ENCODE results near the gene BRINP1. TPM values are rescaled to one million over a fixed set of nuclear protein-coding genes. Genes with fewer than 3 reads are reported as not detected.

Gene BRINP1
- total RNA-seq, 1 donor from 2014 or later, result 14.0 TPM

DNA sequence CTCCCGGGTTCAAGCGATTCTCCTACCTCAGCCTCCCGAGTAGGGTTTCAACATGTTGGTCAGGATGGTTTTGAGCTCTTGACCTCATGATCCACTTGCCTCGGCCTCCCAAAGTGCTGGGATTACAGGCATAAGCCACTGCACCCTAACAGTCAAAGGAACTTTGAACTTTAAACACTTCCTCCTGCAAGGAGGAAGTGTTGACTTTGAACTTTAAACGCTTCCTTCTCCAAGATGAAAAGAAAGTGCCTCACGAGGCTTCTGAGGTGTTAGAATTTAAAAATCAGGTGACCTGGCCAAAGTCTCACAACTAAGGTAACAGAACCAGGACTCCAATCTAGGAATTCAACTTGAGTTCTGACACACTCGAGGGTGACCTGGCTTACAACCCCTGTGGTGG is 150.9 kb downstream of the BRINP1 start:
- TF ChIP-seq, protein P1, sequence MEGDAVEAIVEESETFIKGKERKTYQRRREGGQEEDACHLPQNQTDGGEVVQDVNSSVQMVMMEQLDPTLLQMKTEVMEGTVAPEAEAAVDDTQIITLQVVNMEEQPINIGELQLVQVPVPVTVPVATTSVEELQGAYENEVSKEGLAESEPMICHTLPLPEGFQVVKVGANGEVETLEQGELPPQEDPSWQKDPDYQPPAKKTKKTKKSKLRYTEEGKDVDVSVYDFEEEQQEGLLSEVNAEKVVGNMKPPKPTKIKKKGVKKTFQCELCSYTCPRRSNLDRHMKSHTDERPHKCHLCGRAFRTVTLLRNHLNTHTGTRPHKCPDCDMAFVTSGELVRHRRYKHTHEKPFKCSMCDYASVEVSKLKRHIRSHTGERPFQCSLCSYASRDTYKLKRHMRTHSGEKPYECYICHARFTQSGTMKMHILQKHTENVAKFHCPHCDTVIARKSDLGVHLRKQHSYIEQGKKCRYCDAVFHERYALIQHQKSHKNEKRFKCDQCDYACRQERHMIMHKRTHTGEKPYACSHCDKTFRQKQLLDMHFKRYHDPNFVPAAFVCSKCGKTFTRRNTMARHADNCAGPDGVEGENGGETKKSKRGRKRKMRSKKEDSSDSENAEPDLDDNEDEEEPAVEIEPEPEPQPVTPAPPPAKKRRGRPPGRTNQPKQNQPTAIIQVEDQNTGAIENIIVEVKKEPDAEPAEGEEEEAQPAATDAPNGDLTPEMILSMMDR (IDR thresholded peaks at IDR 0.05; ENCODE audit: partially characterized antibody, unreplicated experiment), result no peak
- H3K9me3 Mint-ChIP-seq (ENCODE audit: unreplicated experiment), result no peaks in the 10 kb centered on the region
- no peak overlapping the region for H3K27ac Mint-ChIP-seq (ENCODE audit: unreplicated experiment)
- H3K4me1 Mint-ChIP-seq (ENCODE audit: low read depth, unreplicated experiment), result peaks cover 1% of the 10 kb centered on the region
- H3K4me3 Mint-ChIP-seq (ENCODE audit: unreplicated experiment), result no peak overlapping the region
- no peak for DNase-seq
- H3K27me3 Mint-ChIP-seq (ENCODE audit: unreplicated experiment), result no peaks in the 10 kb centered on the region
- H3K36me3 Mint-ChIP-seq (ENCODE audit: unreplicated experiment), result no peaks in the 10 kb centered on the region

DNA sequence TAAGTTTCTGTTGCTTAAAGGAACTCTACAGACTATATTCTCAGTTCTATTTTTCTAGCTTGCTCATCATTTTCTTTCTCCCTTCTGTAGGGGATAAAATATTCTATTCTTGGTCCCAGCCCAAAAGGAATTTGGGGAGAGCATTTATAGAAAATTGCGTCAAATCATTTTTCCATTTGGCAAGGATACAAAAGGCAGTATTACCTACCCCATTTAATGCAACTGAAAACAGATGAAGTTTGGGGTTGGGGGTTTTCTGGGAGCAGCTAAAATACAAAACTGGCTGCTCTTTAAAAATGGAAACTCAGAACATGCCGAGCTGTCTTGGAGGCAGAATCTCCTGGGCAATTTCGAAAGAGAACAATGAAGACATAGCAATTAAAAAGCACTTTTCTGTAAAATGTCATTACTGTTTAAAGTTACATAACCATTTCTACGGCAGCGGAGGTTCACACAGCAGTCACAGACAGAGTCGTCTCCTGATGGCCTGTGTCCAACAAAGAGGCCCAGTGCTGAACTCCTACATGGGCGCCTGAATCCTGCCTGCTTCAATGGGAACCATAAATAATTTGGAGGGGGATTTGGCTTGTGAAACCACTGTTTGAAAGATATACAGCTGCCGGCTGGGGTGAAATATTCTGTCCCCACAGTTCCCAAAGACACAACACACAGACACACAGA is 152.4 kb downstream of the BRINP1 start:
- Mint-ChIP-seq H3K9me3 (ENCODE audit: unreplicated experiment) (no peaks in the 10 kb centered on the region), H3K4me3 (ENCODE audit: unreplicated experiment) (no peak overlapping the region), H3K36me3 (ENCODE audit: unreplicated experiment) (no peaks in the 10 kb centered on the region), H3K27me3 (ENCODE audit: unreplicated experiment) (no peaks in the 10 kb centered on the region), H3K27ac (ENCODE audit: unreplicated experiment) (no peak overlapping the region), H3K4me1 (ENCODE audit: low read depth, unreplicated experiment) (peaks cover 1% of the 10 kb centered on the region)
- TF ChIP-seq, protein P1 (IDR thresholded peaks at IDR 0.05; ENCODE audit: partially characterized antibody, unreplicated experiment), result no peak
- DNase-seq, result no peak

DNA sequence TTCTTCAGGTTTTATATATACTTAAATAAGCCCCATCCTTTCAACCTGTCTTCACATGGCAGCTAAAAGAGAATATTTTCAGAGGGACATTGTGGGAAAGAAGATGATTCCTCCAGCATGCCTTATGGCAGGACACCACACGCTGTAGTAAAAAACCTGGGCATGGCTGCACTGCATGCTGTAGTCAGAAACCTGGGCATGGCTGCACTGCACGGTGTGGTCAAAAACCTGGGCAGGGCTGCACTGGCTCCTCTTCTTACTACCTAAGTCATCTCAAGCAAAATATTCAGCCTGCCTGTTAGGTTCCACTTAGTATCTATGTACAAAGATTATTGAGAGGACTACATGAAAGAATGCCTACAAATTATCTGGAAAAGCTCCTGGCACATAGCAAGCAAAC is 153.6 kb downstream of the BRINP1 start:
- DNase-seq, result no peak
- H3K4me1 Mint-ChIP-seq (ENCODE audit: low read depth, unreplicated experiment), result peaks cover 1% of the 10 kb centered on the region
- H3K36me3 Mint-ChIP-seq (ENCODE audit: unreplicated experiment), result no peaks in the 10 kb centered on the region
- H3K27ac Mint-ChIP-seq (ENCODE audit: unreplicated experiment), result no peak overlapping the region
- no peak overlapping the region for H3K4me3 Mint-ChIP-seq (ENCODE audit: unreplicated experiment)
- H3K27me3 Mint-ChIP-seq (ENCODE audit: unreplicated experiment), result no peaks in the 10 kb centered on the region
- TF ChIP-seq, protein P1 (IDR thresholded peaks at IDR 0.05; ENCODE audit: partially characterized antibody, unreplicated experiment), result no peak
- H3K9me3 Mint-ChIP-seq (ENCODE audit: unreplicated experiment), result no peaks in the 10 kb centered on the region

DNA sequence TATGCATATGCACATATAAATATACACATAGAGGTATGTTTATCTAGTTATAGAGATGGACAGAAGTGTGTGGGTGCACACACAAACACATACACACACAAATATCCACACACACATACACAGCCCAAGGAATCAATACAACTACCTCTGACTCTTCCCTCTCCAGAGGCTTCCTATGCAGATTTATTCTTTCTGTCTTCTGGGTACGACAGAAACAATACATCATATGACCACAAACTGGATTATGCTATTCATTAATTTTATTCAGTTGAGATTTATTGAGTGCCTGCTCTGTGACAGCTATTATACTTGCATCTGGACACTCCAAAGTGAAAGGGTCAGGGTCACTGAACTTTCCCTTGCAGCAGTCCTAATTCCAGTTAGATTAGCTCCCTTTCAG is 155.8 kb downstream of the BRINP1 start:
- Mint-ChIP-seq H3K9me3 (ENCODE audit: unreplicated experiment) (no peaks in the 10 kb centered on the region), H3K27ac (ENCODE audit: unreplicated experiment) (no peak overlapping the region), H3K4me3 (ENCODE audit: unreplicated experiment) (no peak overlapping the region), H3K27me3 (ENCODE audit: unreplicated experiment) (no peaks in the 10 kb centered on the region), H3K4me1 (ENCODE audit: low read depth, unreplicated experiment) (peaks cover 1% of the 10 kb centered on the region), H3K36me3 (ENCODE audit: unreplicated experiment) (no peaks in the 10 kb centered on the region)
- TF ChIP-seq, protein P1 (IDR thresholded peaks at IDR 0.05; ENCODE audit: partially characterized antibody, unreplicated experiment), result no peak
- no peak for DNase-seq

DNA sequence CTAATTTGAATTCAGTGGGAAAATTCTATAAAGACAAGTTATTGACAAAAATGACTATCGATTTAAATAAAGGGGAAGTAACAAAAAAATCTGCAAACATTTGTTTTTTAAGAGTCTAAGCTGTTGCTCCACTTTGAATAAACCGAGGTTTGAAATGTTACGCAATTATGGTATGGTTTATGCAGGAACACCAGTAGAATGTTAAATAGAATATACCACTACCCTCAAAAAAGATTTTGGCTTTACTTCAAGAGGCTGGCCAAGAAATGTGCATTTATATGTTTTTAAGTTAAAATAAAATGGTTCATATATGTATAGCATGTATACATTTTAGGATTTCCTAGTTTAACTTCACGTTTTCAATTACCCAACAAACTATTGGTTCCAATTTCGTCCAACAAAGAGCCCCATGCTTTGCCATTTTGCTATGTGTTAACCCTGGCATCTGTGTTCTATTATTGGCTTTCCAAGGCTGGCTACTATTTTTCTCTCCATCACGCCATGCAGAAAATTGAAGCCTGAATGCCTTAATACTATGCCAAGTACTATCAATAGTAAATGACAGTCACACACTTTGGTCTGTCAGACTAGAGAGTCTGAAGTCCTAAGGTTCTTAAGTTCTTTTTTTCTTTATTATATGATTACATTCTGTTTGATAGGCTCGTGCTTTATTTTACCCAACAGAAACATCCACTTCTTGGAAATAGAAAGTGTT is 171.2 kb downstream of the BRINP1 start:
- TF ChIP-seq, protein P1 (IDR thresholded peaks at IDR 0.05; ENCODE audit: partially characterized antibody, unreplicated experiment), result no peak
- no peak for DNase-seq
- Mint-ChIP-seq H3K4me1 (ENCODE audit: low read depth, unreplicated experiment) (no peaks in the 10 kb centered on the region), H3K36me3 (ENCODE audit: unreplicated experiment) (no peaks in the 10 kb centered on the region), H3K4me3 (ENCODE audit: unreplicated experiment) (no peak overlapping the region), H3K27me3 (ENCODE audit: unreplicated experiment) (no peaks in the 10 kb centered on the region), H3K9me3 (ENCODE audit: unreplicated experiment) (no peaks in the 10 kb centered on the region), H3K27ac (ENCODE audit: unreplicated experiment) (no peak overlapping the region)
